WI38 (cell line): ENCODE data around the gene EYA2.
"Not testable (repeated sequence)": the region's sequence is repeated elsewhere in the genome, so short reads cannot be mapped to it uniquely, and the experiment has no call there.

ENCODE experiments used
- H3K4me3 ChIP-seq: 2 replicates; pipeline ENCODE4 v1.5.1; 2011; ENCODE audit warnings: low read depth, mild to moderate bottlenecking, control low read depth, low read length
- CTCF ChIP-seq: IDR thresholded peaks from 2 replicates; pipeline ENCODE4 v1.5.1; 2012; ENCODE audit warnings: low read depth, mild to moderate bottlenecking, control low read depth, low read length

Gene EYA2

DNA sequence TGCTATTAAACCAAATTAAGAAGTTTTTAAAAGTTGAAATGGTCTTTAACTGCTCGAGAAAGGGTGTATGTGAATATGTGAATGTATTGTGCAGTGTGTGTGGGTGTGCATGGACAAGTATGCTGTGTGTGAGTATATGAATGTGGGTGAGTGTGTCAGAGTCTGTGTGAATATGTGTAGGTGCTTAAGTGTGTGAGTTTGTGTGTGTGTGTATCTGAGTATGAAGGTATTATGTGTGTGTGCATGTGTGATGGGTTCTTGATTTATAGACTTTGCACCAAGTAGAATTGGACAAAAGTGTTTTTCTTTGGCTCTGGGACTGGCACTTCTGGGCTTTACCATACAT is 21.6 kb downstream of the EYA2 start:
- no peak for TF ChIP-seq CTCF

GRCh38 chr20:46917155-46917554 is 22.5 kb downstream of the EYA2 start:
- H3K4me3 ChIP-seq: no peak overlapping the region
- no peak for TF ChIP-seq CTCF

More for the DNA sequence above, 21.6 kb downstream of the EYA2 start:
- no peak overlapping the region for H3K4me3 ChIP-seq

- H3K4me3 ChIP-seq: no peak overlapping the region
- TF ChIP-seq CTCF: no peak
Observed at GRCh38 chr20:46920114-46920513, 25.5 kb downstream of the EYA2 start.

DNA sequence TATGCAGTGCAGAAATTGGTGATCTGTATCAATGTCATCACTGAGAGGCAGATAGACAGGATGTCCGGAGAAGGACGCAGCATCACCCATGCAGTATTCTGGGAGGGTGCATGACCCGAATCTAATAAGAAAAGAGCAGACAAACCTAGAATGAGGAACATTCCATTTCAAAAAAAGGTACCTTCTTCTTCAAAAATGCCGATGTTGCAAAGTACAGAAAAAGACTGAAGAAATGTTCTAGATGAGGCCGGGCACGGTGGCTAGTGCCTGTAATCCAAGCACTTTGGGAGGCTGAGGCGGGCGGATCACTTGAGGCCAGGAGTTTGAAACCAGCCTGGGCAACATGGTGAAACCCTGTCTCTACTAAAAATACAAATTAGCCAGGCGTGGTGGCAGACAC is 28.2 kb downstream of the EYA2 start:
- not testable (repeated sequence) for H3K4me3 ChIP-seq

- H3K4me3 ChIP-seq: no peak overlapping the region
- TF ChIP-seq CTCF: no peak
Observed at GRCh38 chr20:46923550-46923949, 28.9 kb downstream of the EYA2 start.

DNA sequence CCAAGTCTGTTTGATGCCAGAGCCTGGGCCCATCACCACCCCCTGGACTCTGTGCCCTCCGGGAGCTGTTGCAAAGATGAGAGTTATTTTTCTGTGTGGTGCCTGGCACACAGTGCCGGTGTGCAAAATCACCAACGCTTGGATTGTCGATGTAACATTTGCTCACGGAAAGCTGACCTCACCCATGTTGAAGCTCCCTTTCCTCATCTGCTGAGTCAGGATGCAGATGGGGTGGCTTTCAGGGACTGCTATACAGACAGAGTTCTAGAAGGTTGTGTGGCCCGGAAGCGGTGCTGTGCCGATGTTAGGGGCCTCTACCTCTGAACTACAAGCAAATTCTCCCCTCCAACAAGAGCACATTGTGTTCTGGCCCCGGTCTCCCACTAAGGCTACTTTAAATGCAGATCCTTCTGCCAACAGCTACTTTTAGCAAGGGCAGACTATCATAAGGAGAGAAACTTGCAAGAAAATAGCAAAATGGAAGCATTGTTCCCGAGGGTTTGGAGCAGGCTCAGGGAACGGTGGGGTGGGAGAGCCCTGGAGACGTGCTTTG is 34.0 kb downstream of the EYA2 start:
- H3K4me3 ChIP-seq: no peak overlapping the region
- no peak for TF ChIP-seq CTCF

DNA sequence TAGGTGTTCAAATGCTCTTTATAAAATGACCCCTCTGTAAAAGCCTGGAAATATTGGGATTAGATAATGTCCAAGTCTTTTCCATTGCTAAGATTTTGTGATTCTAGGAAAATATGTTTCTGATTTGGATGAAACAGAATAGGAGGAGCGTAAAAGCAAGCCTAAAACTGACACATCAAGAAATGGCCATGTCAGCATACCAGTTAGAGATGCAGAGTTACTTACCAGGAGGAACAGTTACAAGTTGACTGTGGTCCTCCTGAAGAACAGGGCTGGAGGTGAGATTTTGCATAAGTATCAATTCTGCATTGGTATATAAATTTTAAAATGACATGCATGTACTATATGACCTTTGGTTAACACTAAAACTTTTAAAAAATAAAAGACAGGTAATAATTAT is 35.3 kb downstream of the EYA2 start:
- TF ChIP-seq CTCF: no peak
- H3K4me3 ChIP-seq: no peak overlapping the region

- no peak for TF ChIP-seq CTCF
- no peak overlapping the region for H3K4me3 ChIP-seq
Observed at GRCh38 chr20:46930640-46931339, 36.1 kb downstream of the EYA2 start.
